AG10803 (cell line): Measurements from ENCODE around the gene SUGP2.

Experiments used
- DNase-seq: peaks from one replicate; pipeline ENCODE4 v3.0.0; 2010; ENCODE audit warnings: low read depth
- H3K4me3 ChIP-seq: 2 replicates; pipeline ENCODE4 v1.5.1; 2011; ENCODE audit warnings: mild to moderate bottlenecking, low read length, control low read depth
- CTCF ChIP-seq: conservative IDR thresholded peaks from 2 replicates; pipeline ENCODE4 v1.5.1; 2011; ENCODE audit warnings: mild to moderate bottlenecking, low read length, control low read depth, inconsistent platforms

The SUGP2 gene

GRCh38 chr19:19033426-19034203 lies at the start of gene SUGP2, which contains the start of gene ARMC6:
Gene SUGP2, minus strand, starts transcription at chr19:19033517. Its CDS starts 2,446 bp downstream, at chr19:19031071.
Gene ARMC6, plus strand, starts transcription at chr19:19033603. Its CDS starts 607 bp downstream, at chr19:19034210.
- no peak for TF ChIP-seq CTCF
- peak within 1 kb of the TSS; percentile 86 for H3K4me3 ChIP-seq
- DNase-seq = peak; percentile 77

GRCh38 chr19:19081642-19082151 lies 48.4 kb upstream of the SUGP2 start:
- peak; percentile 10 for DNase-seq
- TF ChIP-seq CTCF = no peak
- H3K4me3 ChIP-seq = no peak overlapping the region

- no peak for TF ChIP-seq CTCF
- H3K4me3 ChIP-seq = no peak overlapping the region
- DNase-seq = no peak
These were observed 46.3 kb upstream of the SUGP2 start for GRCh38 chr19:19079571-19079970.

- no peak for TF ChIP-seq CTCF
- DNase-seq = no peak
- H3K4me3 ChIP-seq = no peak overlapping the region
These were observed 45.5 kb upstream of the SUGP2 start for GRCh38 chr19:19078801-19079200.

GRCh38 chr19:19077103-19077502 lies 43.8 kb upstream of the SUGP2 start:
- TF ChIP-seq CTCF = no peak
- no peak overlapping the region for H3K4me3 ChIP-seq
- no peak for DNase-seq

GRCh38 chr19:19076476-19076875 lies 43.2 kb upstream of the SUGP2 start:
- no peak for TF ChIP-seq CTCF
- DNase-seq = no peak
- H3K4me3 ChIP-seq = no peak overlapping the region

GRCh38 chr19:19075126-19075525 lies 41.8 kb upstream of the SUGP2 start:
- no peak for TF ChIP-seq CTCF
- no peak overlapping the region for H3K4me3 ChIP-seq
- DNase-seq = no peak
